Upper lobe of left lung (tissue), 6 donors: Measurements from ENCODE around the gene CLEC4G. TPM values are rescaled to one million over a fixed set of nuclear protein-coding genes. Genes with fewer than 3 reads are reported as not detected.

ENCODE experiments used
- ATAC-seq, 2 donors: fragments of 200-7000 bp; cut with Tn5 transposase; one replicate each; pipeline ENCODE4 v1.9.1; 2022; ENCODE audit warnings: mild to moderate bottlenecking in 2 of 2, moderate library complexity in 2 of 2; ENCODE audit not compliant: low FRiP score in 2 of 2
- DNase-seq, 2 donors: peaks; one replicate each; pipeline ENCODE4 v3.0.0-alpha.2; 2019 to 2020
- H3K27ac ChIP-seq, 4 donors: fragments of 200-600 bp; sonication (generic); one replicate each; pipeline ENCODE4 v1.5.1; 2016 to 2019
- H3K27me3 ChIP-seq, 4 donors: fragments of 200-600 bp; sonication (generic); one replicate each; pipeline ENCODE4 v1.5.1; 2017 to 2019
- H3K36me3 ChIP-seq, 4 donors: fragments of 200-600 bp; sonication (generic); one replicate each; pipeline ENCODE4 v1.5.1; 2016 to 2019
- H3K4me1 ChIP-seq, 4 donors: fragments of 200-600 bp; sonication (generic); one replicate each; pipeline ENCODE4 v1.5.1; 2018 to 2019
- H3K4me3 ChIP-seq, 4 donors: fragments of 200-600 bp; sonication (generic); one replicate each; pipeline ENCODE4 v1.5.1; 2017 to 2019; ENCODE audit warnings: mild to moderate bottlenecking in 2 of 4, moderate library complexity in 1 of 4
- H3K9me3 ChIP-seq, 4 donors: fragments of 200-600 bp; sonication (generic); one replicate each; pipeline ENCODE4 v1.5.1; 2018 to 2019
- CTCF ChIP-seq, 6 experiments: fragments of 450-650 bp in 4 of 6; fragments of 200-600 bp in 2 of 6; sonication (generic) in 2 of 6; IDR thresholded peaks; one replicate each; pipeline ENCODE4 v1.5.1; 2016 to 2019; ENCODE audit warnings: antibody characterized with exemption in 6 of 6
- EP300 ChIP-seq, 4 donors: sonication (generic); formaldehyde crosslinking; IDR thresholded peaks; one replicate each; pipeline ENCODE4 v1.5.1; 2017; ENCODE audit warnings: antibody characterized with exemption in 4 of 4, control low read depth in 2 of 4
- POLR2A ChIP-seq, 4 donors: fragments of 450-650 bp; IDR thresholded peaks; one replicate each; pipeline ENCODE4 v1.5.1; 2016 to 2017; ENCODE audit warnings: antibody characterized with exemption in 4 of 4, mild to moderate bottlenecking in 2 of 4
- POLR2AphosphoS5 ChIP-seq, 2 donors: sonication (generic); formaldehyde crosslinking; IDR thresholded peaks; one replicate each; pipeline ENCODE4 v1.5.1; 2017; ENCODE audit warnings: antibody characterized with exemption in 2 of 2
- WGBS, 2 donors: methylation state at CpG; one replicate each; pipeline ENCODE4 v1.1.5; 2017 to 2018; 5-methylcytosine and 5-hydroxymethylcytosine counted together
- total RNA-seq, 6 donors: library from RNA; depleted of rRNA in 4 of 6; stranded (reverse); fragments of >200 nt in 4 of 6; gene quantifications; one replicate each; pipeline versions ENCODE4 v1.1.0 to v1.2.1, GENCODE V29; 2016 to 2021
- donor health status: DM: no; HTN: no; CAD: no; lungs with moderate emphysema.
- donor health status: DM: no; HTN: yes; CAD: no; lungs with severe emphysema.

The CLEC4G gene
- total RNA-seq, 6 donors from 2014 or later: 0.40 to 2.5 (median 1.5) TPM; not detected in 2

DNA sequence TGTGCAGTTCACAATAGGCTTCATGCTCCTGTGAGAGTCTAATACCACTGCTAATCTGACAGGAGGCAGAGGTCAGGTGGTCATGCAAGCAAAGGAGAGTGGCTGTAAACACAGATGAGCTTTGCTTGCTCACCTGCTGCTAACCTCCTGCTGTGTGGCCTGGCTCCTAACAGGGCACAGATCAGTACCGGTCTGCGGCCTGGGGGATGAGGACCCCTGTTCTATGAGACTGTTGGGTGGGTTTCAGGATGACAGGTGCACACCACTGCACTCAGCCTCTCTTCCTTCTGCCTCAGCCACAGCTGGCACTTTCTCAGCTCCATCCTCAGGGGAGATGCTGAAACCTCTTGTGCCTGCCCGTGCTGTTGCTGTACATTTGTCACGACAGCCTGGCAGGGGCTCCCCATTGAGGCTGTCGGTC, 9.7 kb downstream of the CLEC4G start:
- peak in 1 of 2 donors; percentile 22 for ATAC-seq
- H3K4me3 ChIP-seq: no peak overlapping the region
- WGBS, 2 donors: 64 to 74% methylated on average over 5 of the region's 5 CpGs
- H3K27ac ChIP-seq: no peak overlapping the region
- H3K9me3 ChIP-seq: no peaks in the 10 kb centered on the region
- no peaks in the 10 kb centered on the region for H3K4me1 ChIP-seq
- H3K27me3 ChIP-seq: no peaks in the 10 kb centered on the region
- TF ChIP-seq POLR2AphosphoS5 (IDR thresholded peaks at IDR 0.05): no peak
- TF ChIP-seq EP300 (IDR thresholded peaks at IDR 0.05): no peak
- TF ChIP-seq CTCF (IDR thresholded peaks at IDR 0.05): no peak
- TF ChIP-seq POLR2A (IDR thresholded peaks at IDR 0.05): no peak
- H3K36me3 ChIP-seq: no peaks in the 10 kb centered on the region
- DNase-seq: no peak

DNA sequence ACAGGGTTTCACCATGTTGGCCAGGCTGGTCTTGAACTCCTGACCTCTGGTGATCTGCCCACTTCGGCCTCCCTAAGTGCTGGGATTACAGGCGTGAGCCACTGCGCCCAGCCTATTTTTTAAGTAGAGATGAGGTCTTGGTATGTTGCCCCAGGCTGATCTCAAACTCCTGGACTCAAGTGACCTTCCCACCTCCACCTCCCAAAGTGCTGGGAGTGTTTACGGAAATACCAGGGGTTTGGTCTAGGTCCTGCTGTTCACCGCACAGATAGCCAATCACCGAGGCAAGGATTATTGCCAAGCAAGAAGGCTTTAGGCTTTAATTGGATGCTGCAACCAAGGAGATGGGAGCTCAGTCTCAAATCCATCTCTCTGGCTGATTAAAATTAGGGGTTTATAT, 11.6 kb downstream of the CLEC4G start:
- no peak overlapping the region for H3K4me3 ChIP-seq
- no peak for TF ChIP-seq CTCF (IDR thresholded peaks at IDR 0.05)
- TF ChIP-seq EP300 (IDR thresholded peaks at IDR 0.05): no peak
- no peak for TF ChIP-seq POLR2A (IDR thresholded peaks at IDR 0.05)
- no peak for TF ChIP-seq POLR2AphosphoS5 (IDR thresholded peaks at IDR 0.05)
- no peaks in the 10 kb centered on the region for H3K36me3 ChIP-seq
- peaks cover 0 to 4% (median 3%) of the 10 kb centered on the region in 4 donors for H3K9me3 ChIP-seq
- no peak overlapping the region for H3K27ac ChIP-seq
- H3K4me1 ChIP-seq: no peaks in the 10 kb centered on the region
- WGBS, 2 donors: 79 to 98% methylated on average over 6 of the region's 6 CpGs
- ATAC-seq: no peak
- H3K27me3 ChIP-seq: no peaks in the 10 kb centered on the region
- no peak for DNase-seq

GRCh38 chr19:7718668-7719067, 13.2 kb downstream of the CLEC4G start:
- no peaks in the 10 kb centered on the region for H3K4me1 ChIP-seq
- H3K4me3 ChIP-seq: no peak overlapping the region
- DNase-seq: peak in 1 of 2 donors; percentile 32
- no peaks in the 10 kb centered on the region for H3K36me3 ChIP-seq
- H3K27ac ChIP-seq: no peak overlapping the region
- ATAC-seq: no peak
- TF ChIP-seq CTCF (IDR thresholded peaks at IDR 0.05) (no peak), POLR2A (IDR thresholded peaks at IDR 0.05) (no peak)
- 50 to 51% methylated on average over 8 of the region's 8 CpGs for WGBS, 2 donors
- H3K27me3 ChIP-seq: no peaks in the 10 kb centered on the region
- H3K9me3 ChIP-seq: peaks cover 0 to 4% (median 3%) of the 10 kb centered on the region in 4 donors

DNA sequence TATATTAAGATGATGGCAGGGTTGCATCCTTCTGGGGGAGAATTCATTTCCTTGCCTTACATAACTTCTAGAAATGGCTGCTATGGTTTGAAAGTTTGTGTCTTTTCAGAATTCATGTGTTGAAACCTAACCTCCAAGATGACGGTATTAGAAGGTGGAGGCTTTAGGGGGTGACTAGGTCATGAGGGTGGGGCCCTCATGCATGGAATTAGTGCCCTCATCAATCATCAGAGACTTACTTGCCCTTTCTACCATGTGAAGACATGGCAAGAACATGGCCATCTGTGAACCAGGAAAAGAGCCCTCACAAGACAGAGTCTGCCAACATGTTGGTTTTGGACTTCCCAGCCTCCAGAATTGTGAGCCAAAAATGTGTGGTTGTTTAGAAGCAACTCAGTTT, 15.1 kb downstream of the CLEC4G start:
- WGBS, 2 donors: 65 to 100% methylated on average over 1 of the region's 1 CpG
- H3K9me3 ChIP-seq: peaks cover 0 to 4% (median 3%) of the 10 kb centered on the region in 4 donors
- H3K36me3 ChIP-seq: no peaks in the 10 kb centered on the region
- no peak for ATAC-seq
- no peak overlapping the region for H3K27ac ChIP-seq
- no peaks in the 10 kb centered on the region for H3K4me1 ChIP-seq
- TF ChIP-seq POLR2A (IDR thresholded peaks at IDR 0.05) (no peak), EP300 (IDR thresholded peaks at IDR 0.05) (no peak), CTCF (IDR thresholded peaks at IDR 0.05) (no peak), POLR2AphosphoS5 (IDR thresholded peaks at IDR 0.05) (no peak)
- no peaks in the 10 kb centered on the region for H3K27me3 ChIP-seq
- H3K4me3 ChIP-seq: no peak overlapping the region
- no peak for DNase-seq

DNA sequence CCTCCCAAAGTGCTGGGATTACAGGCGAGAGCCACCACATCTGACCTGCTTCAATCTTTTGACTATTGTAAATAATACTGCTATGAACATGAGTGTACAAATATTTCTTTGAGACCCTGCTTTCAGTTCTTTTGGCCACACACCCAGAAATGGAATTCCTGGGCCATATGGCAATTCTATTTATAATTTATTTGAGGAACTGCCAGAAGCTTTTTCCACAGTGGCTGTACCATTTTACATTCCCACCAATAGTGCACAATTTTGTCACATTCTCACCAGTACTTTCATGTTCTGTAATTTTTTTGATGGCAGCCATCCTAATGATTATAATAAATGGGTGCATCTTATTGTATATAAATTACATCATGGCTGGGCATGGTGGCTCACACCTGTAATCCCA, 16.2 kb downstream of the CLEC4G start:
- no peaks in the 10 kb centered on the region for H3K4me1 ChIP-seq
- ATAC-seq (no peak), DNase-seq (no peak)
- H3K27ac ChIP-seq: no peak overlapping the region
- H3K9me3 ChIP-seq: peaks cover 0 to 4% (median 3%) of the 10 kb centered on the region in 4 donors
- H3K36me3 ChIP-seq: no peaks in the 10 kb centered on the region
- no peak overlapping the region for H3K4me3 ChIP-seq
- TF ChIP-seq EP300 (IDR thresholded peaks at IDR 0.05) (no peak), POLR2AphosphoS5 (IDR thresholded peaks at IDR 0.05) (no peak), POLR2A (IDR thresholded peaks at IDR 0.05) (no peak), CTCF (IDR thresholded peaks at IDR 0.05) (no peak)
- H3K27me3 ChIP-seq: no peaks in the 10 kb centered on the region
- 89 to 100% methylated on average over 1 of the region's 1 CpG for WGBS, 2 donors
